Measurements from ENCODE around the gene FXYD5. TPM values are rescaled to one million over a fixed set of nuclear protein-coding genes. Genes with fewer than 3 reads are reported as not detected.

Gene FXYD5
- total RNA-seq, 6 experiments from 2014 or later, result 5.6 to 23.6 (median 14.2) TPM

DNA sequence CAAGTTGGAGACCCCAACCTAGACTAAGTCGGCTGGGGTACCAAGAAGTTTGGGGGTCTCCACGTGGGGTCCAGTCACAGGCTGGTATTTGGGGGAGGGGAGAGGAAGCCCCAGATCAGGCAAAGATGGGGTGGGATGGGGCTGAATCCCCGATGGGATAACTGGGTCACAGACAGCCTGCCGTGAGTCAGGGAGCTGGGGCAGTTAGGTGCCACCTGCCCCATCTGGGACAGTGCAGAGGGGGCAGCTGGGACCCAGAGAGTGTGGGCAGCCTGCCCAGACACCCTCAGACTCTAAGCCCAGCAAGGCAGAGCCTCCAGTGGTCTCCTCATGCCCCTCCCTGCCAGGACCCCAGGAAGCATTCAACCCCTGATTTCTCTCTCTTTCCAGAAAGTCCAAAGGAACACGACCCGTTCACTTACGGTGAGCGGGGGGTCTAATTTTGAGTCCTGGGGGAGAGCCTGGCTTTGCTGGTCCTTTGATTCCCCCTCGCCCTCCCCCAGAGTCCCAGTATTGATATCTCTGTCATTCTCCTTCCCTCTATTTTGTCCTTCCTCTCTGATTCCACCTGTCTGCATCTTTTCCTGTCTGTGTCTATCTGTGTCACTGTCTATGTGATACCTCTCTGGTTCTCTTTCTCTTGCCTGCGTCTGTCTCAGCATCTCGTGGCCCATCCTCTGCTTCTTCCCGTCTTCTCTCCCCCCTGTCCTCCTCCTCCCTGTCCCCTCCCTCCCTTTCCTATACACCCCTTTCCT lies 14.2 kb upstream of the FXYD5 start:
- no peak for DNase-seq
- TF ChIP-seq, protein P1, sequence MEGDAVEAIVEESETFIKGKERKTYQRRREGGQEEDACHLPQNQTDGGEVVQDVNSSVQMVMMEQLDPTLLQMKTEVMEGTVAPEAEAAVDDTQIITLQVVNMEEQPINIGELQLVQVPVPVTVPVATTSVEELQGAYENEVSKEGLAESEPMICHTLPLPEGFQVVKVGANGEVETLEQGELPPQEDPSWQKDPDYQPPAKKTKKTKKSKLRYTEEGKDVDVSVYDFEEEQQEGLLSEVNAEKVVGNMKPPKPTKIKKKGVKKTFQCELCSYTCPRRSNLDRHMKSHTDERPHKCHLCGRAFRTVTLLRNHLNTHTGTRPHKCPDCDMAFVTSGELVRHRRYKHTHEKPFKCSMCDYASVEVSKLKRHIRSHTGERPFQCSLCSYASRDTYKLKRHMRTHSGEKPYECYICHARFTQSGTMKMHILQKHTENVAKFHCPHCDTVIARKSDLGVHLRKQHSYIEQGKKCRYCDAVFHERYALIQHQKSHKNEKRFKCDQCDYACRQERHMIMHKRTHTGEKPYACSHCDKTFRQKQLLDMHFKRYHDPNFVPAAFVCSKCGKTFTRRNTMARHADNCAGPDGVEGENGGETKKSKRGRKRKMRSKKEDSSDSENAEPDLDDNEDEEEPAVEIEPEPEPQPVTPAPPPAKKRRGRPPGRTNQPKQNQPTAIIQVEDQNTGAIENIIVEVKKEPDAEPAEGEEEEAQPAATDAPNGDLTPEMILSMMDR (IDR thresholded peaks at IDR 0.05), result no peak
- TF ChIP-seq POLR2A (IDR thresholded peaks at IDR 0.05), result no peak
- no peaks in the 10 kb centered on the region for H3K9me3 ChIP-seq
- H3K27ac ChIP-seq, result peak overlapping the region; percentile 86 to 97 (median 93)
- ATAC-seq, result no peak
- peak overlapping the region; percentile 19 to 57 (median 56) for H3K4me3 ChIP-seq
- H3K27me3 ChIP-seq, result no peaks in the 10 kb centered on the region
- peaks cover 0 to 6% (median 0%) of the 10 kb centered on the region in 4 donors for H3K36me3 ChIP-seq
- peaks cover 0 to 48% (median 11%) of the 10 kb centered on the region in 4 donors for H3K4me1 ChIP-seq
- 20% methylated on average over 8 of the region's 12 CpGs for WGBS (ENCODE audit: insufficient coverage, low coverage, low lambda C conversion rate, missing lambda C conversion rate)
- intact Hi-C loops (cut with DNase I), result no loop called here

DNA sequence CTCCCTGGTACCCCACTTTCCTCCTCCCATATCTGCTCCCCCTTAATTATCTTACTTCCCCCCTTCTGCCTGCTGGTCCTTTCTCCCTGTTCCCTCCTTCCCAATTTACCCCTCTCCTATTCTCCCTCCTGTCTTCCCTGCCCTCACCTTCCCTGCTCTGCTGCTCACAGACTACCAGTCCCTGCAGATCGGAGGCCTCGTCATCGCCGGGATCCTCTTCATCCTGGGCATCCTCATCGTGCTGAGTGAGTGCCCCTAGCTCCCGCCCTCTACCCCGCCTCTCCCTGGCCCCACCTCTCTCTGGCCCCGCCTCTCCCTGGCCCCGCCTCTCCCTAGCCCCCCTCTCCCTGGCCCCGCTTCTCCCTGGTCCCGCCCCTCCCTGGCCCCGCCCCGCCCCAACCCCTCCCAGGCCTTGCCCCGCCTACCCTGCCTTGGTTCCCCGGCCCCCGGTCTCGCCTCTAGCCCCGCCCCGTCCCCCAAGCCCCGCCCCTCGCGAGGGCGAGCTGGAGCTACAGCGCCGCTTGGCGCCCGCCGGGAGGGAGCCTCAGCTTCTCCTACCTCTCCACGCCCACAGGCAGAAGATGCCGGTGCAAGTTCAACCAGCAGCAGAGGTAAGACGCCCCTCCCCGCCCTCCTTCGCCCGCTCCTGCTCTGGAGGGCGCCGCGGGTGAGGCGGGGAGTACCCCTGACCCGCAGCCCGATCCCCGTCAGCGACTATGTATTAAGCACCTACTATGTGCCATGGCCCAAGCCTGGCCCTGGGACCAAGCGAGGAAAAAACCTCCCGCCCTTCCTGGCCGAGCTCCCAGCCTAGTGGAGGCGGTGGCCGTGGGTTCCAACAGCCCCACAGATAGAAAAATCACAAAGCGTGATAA lies 13.3 kb upstream of the FXYD5 start:
- H3K36me3 ChIP-seq, result peaks cover 0 to 6% (median 0%) of the 10 kb centered on the region in 4 donors
- intact Hi-C loops (cut with DNase I), result no loop called here
- peak; percentile 39 for TF ChIP-seq POLR2A (IDR thresholded peaks at IDR 0.05)
- TF ChIP-seq, protein P1 (IDR thresholded peaks at IDR 0.05), result peak; percentile 27 to 52 (median 40)
- peak overlapping the region; percentile 19 to 57 (median 56) for H3K4me3 ChIP-seq
- ATAC-seq, result peak; percentile 64 to 78 (median 68)
- peak overlapping the region in 2 of 3 donors; percentile 86 to 97 for H3K27ac ChIP-seq
- peak; percentile 95 to 96 (median 95) for DNase-seq
- no peaks in the 10 kb centered on the region for H3K9me3 ChIP-seq
- H3K27me3 ChIP-seq, result no peaks in the 10 kb centered on the region
- peaks cover 0 to 40% (median 7%) of the 10 kb centered on the region in 4 donors for H3K4me1 ChIP-seq
- whole genome bisulfite sequencing (ENCODE audit: insufficient coverage, low coverage, low lambda C conversion rate, missing lambda C conversion rate), result 7% methylated on average over 35 of the region's 48 CpGs

DNA sequence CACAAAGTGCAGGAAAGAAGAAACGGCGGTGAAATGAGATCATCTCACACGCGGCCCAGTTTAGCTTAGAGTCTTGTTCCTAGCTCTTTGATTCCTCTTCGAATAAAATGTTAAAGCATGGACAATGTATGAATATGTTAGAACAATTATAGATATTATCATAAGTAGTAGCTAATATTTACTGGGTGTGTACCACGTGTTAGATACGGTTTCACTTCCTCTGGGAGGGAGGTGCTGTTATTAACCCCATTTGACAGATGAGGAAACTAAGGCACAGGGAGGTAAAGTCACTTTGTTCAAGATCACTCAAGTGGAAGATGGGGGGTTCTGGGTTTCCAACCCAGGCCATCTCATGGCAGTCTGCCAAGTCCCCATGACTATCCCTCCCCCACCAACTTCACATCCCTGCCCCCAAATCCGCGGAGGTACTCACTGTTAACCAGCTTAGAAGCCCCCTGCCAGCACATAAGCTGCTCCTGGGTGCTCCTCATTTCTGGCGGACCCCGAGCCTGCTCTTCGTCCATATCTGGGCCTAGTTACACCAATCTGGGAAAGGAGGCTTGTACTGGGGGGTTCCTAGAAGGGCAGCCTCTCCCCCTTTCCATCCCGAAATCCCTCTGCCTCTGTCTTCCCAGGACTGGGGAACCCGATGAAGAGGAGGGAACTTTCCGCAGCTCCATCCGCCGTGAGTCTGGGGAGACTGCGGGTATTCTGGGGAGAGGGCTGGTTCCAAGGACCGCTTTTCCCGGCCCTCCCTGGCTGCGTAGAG lies 12.5 kb upstream of the FXYD5 start:
- intact Hi-C loops (cut with DNase I), result no loop called here
- no peak for ATAC-seq
- Histone ChIP-seq H3K36me3 (peaks cover 0 to 6% (median 0%) of the 10 kb centered on the region in 4 donors), H3K27me3 (no peaks in the 10 kb centered on the region), H3K4me3 (no peak overlapping the region), H3K9me3 (no peaks in the 10 kb centered on the region), H3K27ac (no peak overlapping the region), H3K4me1 (peaks cover 0 to 33% (median 4%) of the 10 kb centered on the region in 4 donors)
- peak in 1 of 3 donors; percentile 34 for DNase-seq
- TF ChIP-seq, protein P1 (IDR thresholded peaks at IDR 0.05), result no peak
- TF ChIP-seq POLR2A (IDR thresholded peaks at IDR 0.05), result no peak
- 59% methylated on average over 13 of the region's 21 CpGs for WGBS (ENCODE audit: insufficient coverage, low coverage, low lambda C conversion rate, missing lambda C conversion rate)

DNA sequence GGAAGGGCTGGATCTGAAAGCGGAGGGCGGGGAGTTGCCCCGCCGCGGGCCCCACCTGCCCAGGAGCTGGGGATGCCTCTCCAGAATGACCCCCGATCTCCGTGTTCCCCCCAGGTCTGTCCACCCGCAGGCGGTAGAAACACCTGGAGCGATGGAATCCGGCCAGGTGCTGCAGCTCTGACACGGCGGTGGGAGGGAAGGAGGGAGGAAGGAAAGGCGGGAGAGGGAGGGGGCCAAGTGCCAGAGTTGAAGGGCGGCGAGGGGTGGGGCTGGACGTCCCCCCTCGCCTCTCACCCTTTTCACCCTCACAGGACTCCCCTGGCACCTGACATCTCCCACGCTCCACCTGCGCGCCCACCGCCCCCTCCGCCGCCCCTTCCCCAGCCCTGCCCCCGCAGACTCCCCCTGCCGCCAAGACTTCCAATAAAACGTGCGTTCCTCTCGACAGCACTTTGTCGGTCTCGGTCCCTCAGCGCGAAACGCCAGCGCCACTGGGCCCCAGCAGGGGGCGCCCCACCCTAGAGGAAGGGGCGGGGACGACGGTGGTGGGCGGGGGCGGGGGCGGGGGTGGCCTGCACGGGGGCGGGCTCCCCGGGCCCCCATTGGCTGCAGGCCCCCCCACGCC lies 11.8 kb upstream of the FXYD5 start:
- peak in 1 of 3 donors; percentile 39 for DNase-seq
- no peak for ATAC-seq
- 28% methylated on average over 13 of the region's 46 CpGs for WGBS (ENCODE audit: insufficient coverage, low coverage, low lambda C conversion rate, missing lambda C conversion rate)

More for the DNA sequence above, 11.8 kb upstream of the FXYD5 start:
- Histone ChIP-seq H3K4me3 (no peak overlapping the region), H3K4me1 (peaks cover 0 to 27% (median 4%) of the 10 kb centered on the region in 4 donors), H3K27ac (no peak overlapping the region), H3K36me3 (peaks cover 0 to 6% (median 0%) of the 10 kb centered on the region in 4 donors), H3K9me3 (no peaks in the 10 kb centered on the region), H3K27me3 (no peaks in the 10 kb centered on the region)
- no peak for TF ChIP-seq POLR2A (IDR thresholded peaks at IDR 0.05)
- TF ChIP-seq, protein P1 (IDR thresholded peaks at IDR 0.05), result peak in 3 of 4 donors; percentile 34 to 51 (median 38)
- intact Hi-C loops (cut with DNase I), result no loop called here

All from right lobe of liver (tissue), 6 donors.